Measurements from ENCODE around the gene SH3GL3.

The SH3GL3 gene

DNA sequence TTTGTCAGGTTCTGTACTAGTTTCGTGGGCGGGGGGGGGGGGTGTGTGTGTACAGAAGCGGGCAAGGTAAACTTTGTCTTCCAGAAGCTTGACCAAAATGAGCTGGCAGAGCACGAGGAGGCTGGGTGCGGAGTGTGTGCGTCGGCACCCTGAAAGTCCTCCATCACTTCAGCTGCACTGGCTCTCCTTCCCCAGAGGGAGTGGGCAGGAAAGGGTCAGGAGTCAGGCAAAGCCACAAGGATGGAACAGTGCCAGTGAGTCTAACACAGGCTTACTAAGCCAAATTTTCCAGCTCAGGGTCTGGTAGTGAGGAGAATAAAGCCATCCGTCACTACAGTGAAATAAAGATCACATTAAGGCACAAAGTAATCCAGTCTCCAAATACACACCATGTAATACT lies 11.9 kb upstream of the SH3GL3 start:
- Histone ChIP-seq H3K27ac (ENCODE audit: low read length) (no peak overlapping the region), H3K36me3 (ENCODE audit: control insufficient read depth, insufficient read depth, low read length) (no peaks in the 10 kb centered on the region), H3K27me3 (ENCODE audit: control insufficient read depth, insufficient read depth, low read length) (no peaks in the 10 kb centered on the region), H3K4me1 (ENCODE audit: control insufficient read depth, insufficient read depth, low read length) (no peaks in the 10 kb centered on the region), H3K4me3 (ENCODE audit: low read length) (no peak overlapping the region), H3K9me3 (ENCODE audit: control insufficient read depth, insufficient read depth, low read length) (no peaks in the 10 kb centered on the region)
- WGBS (ENCODE audit: insufficient coverage, insufficient read length), result no CpG with 5 or more reads among the region's 8 CpGs
- no peak for DNase-seq (ENCODE audit: low read depth, low spot score)

DNA sequence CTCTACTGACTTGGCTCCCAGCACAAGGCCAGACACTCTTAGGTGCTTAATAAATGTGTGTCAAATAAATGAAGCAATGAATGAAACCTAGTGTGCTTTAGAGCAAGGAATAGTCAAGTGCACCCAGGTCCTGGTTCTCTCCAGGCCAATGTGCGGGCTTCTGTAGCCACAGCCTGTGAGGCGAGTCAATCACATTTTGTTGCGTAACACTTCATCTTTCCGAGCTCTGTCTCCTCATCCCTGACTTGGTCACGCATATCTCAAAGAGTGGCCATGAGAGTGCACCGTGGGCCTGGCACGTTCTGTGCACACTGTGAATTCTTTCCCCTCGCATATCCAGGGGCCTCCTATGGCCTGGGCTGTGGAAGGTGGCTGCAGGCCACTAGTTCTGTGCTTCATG lies 11.4 kb upstream of the SH3GL3 start:
- H3K4me3 ChIP-seq (ENCODE audit: low read length), result no peak overlapping the region
- H3K4me1 ChIP-seq (ENCODE audit: control insufficient read depth, insufficient read depth, low read length), result no peaks in the 10 kb centered on the region
- no peaks in the 10 kb centered on the region for H3K9me3 ChIP-seq (ENCODE audit: control insufficient read depth, insufficient read depth, low read length)
- no peaks in the 10 kb centered on the region for H3K27me3 ChIP-seq (ENCODE audit: control insufficient read depth, insufficient read depth, low read length)
- H3K36me3 ChIP-seq (ENCODE audit: control insufficient read depth, insufficient read depth, low read length), result no peaks in the 10 kb centered on the region
- no CpG with 5 or more reads among the region's 8 CpGs for WGBS (ENCODE audit: insufficient coverage, insufficient read length)
- DNase-seq (ENCODE audit: low read depth, low spot score), result no peak
- no peak overlapping the region for H3K27ac ChIP-seq (ENCODE audit: low read length)

DNA sequence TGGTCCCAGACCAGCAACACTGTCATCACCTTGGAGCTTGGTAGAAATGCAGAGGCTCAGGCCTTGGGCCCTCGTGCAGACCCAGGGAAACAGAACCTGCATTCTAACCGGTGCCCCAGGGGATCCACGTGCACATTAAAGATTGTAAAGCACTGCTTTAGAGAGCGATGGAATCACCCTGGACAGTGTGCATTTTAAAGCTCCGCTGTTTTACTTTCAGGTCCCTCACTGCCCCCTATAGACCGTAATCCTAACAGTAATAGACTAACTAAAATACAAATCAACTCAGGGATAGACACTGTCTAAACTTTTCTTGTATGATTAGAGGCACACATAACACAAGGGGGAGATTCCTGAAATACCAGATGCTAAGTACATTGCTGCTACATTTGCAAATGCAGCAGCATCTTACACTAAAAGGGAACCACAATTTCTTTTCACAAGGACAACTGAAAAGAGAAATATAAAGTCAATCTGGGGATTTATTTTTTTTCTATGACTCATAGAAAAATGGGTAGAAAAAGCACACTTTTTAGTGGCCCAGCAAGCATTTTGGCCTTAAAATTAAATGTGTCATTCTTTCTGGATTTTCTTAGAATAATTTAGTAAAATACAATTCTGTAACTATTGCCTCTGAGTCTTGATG lies 10.5 kb upstream of the SH3GL3 start:
- H3K9me3 ChIP-seq (ENCODE audit: control insufficient read depth, insufficient read depth, low read length), result no peaks in the 10 kb centered on the region
- no CpG with 5 or more reads among the region's 6 CpGs for WGBS (ENCODE audit: insufficient coverage, insufficient read length)
- DNase-seq (ENCODE audit: low read depth, low spot score), result no peak
- no peak overlapping the region for H3K27ac ChIP-seq (ENCODE audit: low read length)
- no peak overlapping the region for H3K4me3 ChIP-seq (ENCODE audit: low read length)
- no peaks in the 10 kb centered on the region for H3K4me1 ChIP-seq (ENCODE audit: control insufficient read depth, insufficient read depth, low read length)
- H3K27me3 ChIP-seq (ENCODE audit: control insufficient read depth, insufficient read depth, low read length), result no peaks in the 10 kb centered on the region
- H3K36me3 ChIP-seq (ENCODE audit: control insufficient read depth, insufficient read depth, low read length), result no peaks in the 10 kb centered on the region

DNA sequence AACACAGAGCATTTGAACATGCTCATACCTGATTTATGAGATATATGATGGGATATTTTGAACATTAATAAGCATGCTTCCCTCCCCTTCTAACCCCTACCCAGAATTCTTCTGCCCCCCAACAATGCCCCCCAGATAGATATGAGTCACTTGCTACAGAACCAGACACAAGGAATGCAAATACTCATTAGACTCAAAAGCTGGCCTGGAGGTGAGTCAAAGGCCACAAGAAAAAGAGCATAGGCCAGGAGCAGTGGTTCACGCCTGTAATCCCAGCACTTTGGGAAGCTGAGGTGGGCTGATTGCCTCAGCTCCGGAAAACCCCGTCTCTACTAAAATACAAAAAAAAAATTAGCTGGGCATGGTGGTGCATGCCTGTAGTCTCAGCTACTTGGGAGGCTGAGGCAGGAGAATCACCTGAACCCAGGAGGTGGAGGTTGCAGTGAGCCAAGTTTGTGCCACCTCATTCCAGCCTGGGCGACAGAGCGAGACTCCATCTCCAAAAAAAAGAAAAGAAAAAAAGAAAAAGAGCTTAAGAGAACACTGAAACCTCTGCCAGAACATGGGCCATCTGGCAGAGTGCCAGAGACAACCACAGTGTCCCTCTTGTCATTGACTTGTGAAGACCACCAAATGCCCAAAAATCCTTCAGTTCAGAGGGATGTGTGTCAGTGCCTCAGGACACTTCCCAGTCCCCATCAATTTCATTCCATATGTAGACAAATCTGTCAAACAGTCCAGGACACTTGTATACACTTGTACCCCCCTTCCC lies 3.9 kb upstream of the SH3GL3 start:
- Histone ChIP-seq H3K36me3 (ENCODE audit: control insufficient read depth, insufficient read depth, low read length) (no peaks in the 10 kb centered on the region), H3K27me3 (ENCODE audit: control insufficient read depth, insufficient read depth, low read length) (no peaks in the 10 kb centered on the region), H3K27ac (ENCODE audit: low read length) (no peak overlapping the region), H3K9me3 (ENCODE audit: control insufficient read depth, insufficient read depth, low read length) (no peaks in the 10 kb centered on the region), H3K4me1 (ENCODE audit: control insufficient read depth, insufficient read depth, low read length) (no peaks in the 10 kb centered on the region), H3K4me3 (ENCODE audit: low read length) (no peak overlapping the region)
- WGBS (ENCODE audit: insufficient coverage, insufficient read length), result no CpG with 5 or more reads among the region's 5 CpGs
- no peak for DNase-seq (ENCODE audit: low read depth, low spot score)

DNA sequence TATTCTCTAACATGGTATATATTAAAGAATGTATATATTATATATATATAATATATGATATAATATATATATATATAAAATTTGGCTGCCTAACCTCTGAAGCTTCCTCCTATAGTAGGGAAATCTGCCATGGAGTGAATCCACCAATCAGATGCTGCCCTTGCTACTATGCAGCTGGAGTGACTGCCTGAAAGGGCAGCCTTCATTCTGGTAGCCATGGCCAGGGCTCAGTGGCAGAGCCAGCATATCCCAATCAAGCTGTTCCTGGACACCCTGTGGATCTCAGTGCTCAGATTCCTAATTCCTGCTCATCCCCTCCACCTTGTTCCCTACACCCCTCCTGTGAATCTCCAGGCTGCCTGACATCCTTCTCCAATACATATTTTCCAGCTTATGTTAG lies 2.2 kb upstream of the SH3GL3 start:
- DNase-seq (ENCODE audit: low read depth, low spot score), result no peak

DNA sequence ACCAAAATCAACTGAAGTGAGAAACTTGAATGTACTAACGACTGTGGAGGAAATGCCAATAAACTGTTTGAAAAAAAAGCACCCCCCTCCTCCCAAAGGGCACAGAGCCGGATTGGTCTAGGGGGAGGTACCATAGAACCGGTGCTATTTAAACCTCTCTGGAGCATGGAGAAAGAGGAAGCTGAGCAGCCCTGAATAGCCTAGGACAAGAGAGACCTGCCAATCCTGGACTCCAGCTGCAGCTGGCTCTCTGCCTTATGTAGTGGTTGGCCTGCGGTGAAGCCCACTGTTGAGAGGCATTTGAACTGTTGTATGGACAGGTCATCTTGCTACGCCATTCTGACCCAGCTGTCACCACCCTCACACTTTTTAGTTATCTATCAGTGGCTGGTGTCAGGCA lies 1.5 kb upstream of the SH3GL3 start:
- Histone ChIP-seq H3K4me3 (ENCODE audit: low read length) (no peak overlapping the region), H3K4me1 (ENCODE audit: control insufficient read depth, insufficient read depth, low read length) (no peaks in the 10 kb centered on the region), H3K27ac (ENCODE audit: low read length) (no peak overlapping the region), H3K36me3 (ENCODE audit: control insufficient read depth, insufficient read depth, low read length) (no peaks in the 10 kb centered on the region), H3K9me3 (ENCODE audit: control insufficient read depth, insufficient read depth, low read length) (no peaks in the 10 kb centered on the region), H3K27me3 (ENCODE audit: control insufficient read depth, insufficient read depth, low read length) (no peaks in the 10 kb centered on the region)
- WGBS (ENCODE audit: insufficient coverage, insufficient read length), result no CpG with 5 or more reads among the region's 5 CpGs
- no peak for DNase-seq (ENCODE audit: low read depth, low spot score)

More for the DNA sequence above, 2.2 kb upstream of the SH3GL3 start:
- Histone ChIP-seq H3K36me3 (ENCODE audit: control insufficient read depth, insufficient read depth, low read length) (no peaks in the 10 kb centered on the region), H3K27ac (ENCODE audit: low read length) (no peak overlapping the region), H3K4me1 (ENCODE audit: control insufficient read depth, insufficient read depth, low read length) (no peaks in the 10 kb centered on the region), H3K4me3 (ENCODE audit: low read length) (no peak overlapping the region), H3K27me3 (ENCODE audit: control insufficient read depth, insufficient read depth, low read length) (no peaks in the 10 kb centered on the region), H3K9me3 (ENCODE audit: control insufficient read depth, insufficient read depth, low read length) (no peaks in the 10 kb centered on the region)

DNA sequence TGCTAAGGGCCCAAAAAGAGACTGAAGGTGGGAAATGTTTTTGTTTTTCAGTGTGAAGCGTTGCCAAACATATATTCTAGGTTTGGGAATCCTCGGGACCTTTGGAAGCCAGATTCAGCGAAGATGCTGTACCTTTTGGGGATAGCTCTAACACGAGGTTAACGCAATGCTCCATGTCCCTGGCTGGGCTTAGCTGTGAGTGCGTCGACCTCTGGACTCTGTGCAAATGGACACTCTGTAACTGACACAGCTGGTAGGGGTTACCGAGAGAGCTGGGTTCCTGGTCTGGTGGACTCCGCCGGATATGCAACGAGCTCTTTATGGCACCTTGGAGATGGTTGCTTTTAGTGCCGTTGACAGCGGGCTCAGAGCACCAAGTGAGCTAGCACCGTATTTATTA lies 724 bp upstream of the SH3GL3 start:
- H3K36me3 ChIP-seq (ENCODE audit: control insufficient read depth, insufficient read depth, low read length), result no peaks in the 10 kb centered on the region
- H3K9me3 ChIP-seq (ENCODE audit: control insufficient read depth, insufficient read depth, low read length), result no peaks in the 10 kb centered on the region
- DNase-seq (ENCODE audit: low read depth, low spot score), result no peak
- WGBS (ENCODE audit: insufficient coverage, insufficient read length), result no CpG with 5 or more reads among the region's 14 CpGs
- H3K27ac ChIP-seq (ENCODE audit: low read length), result no peak overlapping the region
- no peaks in the 10 kb centered on the region for H3K4me1 ChIP-seq (ENCODE audit: control insufficient read depth, insufficient read depth, low read length)
- no peaks in the 10 kb centered on the region for H3K27me3 ChIP-seq (ENCODE audit: control insufficient read depth, insufficient read depth, low read length)
- no peak overlapping the region for H3K4me3 ChIP-seq (ENCODE audit: low read length)

DNA sequence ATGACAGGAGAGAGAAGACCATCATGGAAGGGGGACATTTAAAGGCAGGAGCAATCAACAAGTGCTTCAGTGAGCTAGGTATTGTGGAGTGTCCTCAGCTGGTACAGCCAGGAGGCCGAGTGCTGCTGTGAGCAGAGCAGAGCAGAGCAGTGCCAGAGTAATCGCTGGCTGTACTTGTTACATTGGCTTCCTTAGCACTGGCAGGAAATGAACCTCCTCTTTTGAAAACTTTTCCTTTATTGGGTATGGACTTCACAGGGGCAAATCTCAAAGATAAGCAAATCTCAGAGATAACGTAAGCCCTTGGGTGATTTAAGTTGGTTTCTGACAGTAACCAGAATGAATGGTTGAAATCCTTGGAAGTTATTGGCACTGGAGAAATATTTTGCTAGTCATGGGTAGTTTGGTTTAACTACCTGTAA lies 2.1 kb downstream of the SH3GL3 start:
- H3K27ac ChIP-seq (ENCODE audit: low read length), result no peak overlapping the region

DNA sequence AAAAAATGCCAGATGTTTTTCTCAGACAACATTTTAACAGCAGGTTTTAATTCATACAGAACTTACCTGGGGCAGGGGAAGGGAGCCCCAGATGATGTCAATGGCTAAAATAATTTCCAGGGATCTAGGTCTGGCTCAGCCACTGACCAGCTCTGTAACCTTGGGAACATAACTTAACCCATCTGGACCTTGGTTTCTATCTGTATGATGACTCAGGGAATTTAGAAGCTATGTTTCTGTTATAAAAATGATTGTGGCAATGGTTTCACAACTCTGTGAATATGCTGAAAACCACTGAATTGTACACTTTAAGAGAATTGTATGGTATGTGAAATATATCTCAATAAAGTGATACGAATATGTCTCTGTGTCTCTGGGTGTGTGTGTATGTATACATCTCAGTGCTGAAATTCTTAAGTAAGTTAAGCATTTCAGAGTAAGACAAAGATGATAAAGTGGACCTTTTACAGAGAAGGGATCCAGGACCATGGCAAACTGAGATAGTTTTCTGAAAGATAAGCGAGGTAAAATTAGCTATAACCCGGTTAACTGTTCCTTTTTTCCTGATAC lies 2.9 kb downstream of the SH3GL3 start:
- Histone ChIP-seq H3K27me3 (ENCODE audit: control insufficient read depth, insufficient read depth, low read length) (no peaks in the 10 kb centered on the region), H3K27ac (ENCODE audit: low read length) (no peak overlapping the region), H3K9me3 (ENCODE audit: control insufficient read depth, insufficient read depth, low read length) (no peaks in the 10 kb centered on the region), H3K36me3 (ENCODE audit: control insufficient read depth, insufficient read depth, low read length) (no peaks in the 10 kb centered on the region), H3K4me1 (ENCODE audit: control insufficient read depth, insufficient read depth, low read length) (no peaks in the 10 kb centered on the region), H3K4me3 (ENCODE audit: low read length) (no peak overlapping the region)
- no peak for DNase-seq (ENCODE audit: low read depth, low spot score)
- WGBS (ENCODE audit: insufficient coverage, insufficient read length), result no CpG with 5 or more reads among the region's 3 CpGs

More for the DNA sequence above, 2.1 kb downstream of the SH3GL3 start:
- H3K4me3 ChIP-seq (ENCODE audit: low read length), result no peak overlapping the region; the same call in 1 of the 2 replicates
- no peaks in the 10 kb centered on the region for H3K36me3 ChIP-seq (ENCODE audit: control insufficient read depth, insufficient read depth, low read length)
- H3K27me3 ChIP-seq (ENCODE audit: control insufficient read depth, insufficient read depth, low read length), result no peaks in the 10 kb centered on the region
- DNase-seq (ENCODE audit: low read depth, low spot score), result no peak
- no CpG with 5 or more reads among the region's 3 CpGs for WGBS (ENCODE audit: insufficient coverage, insufficient read length)
- H3K4me1 ChIP-seq (ENCODE audit: control insufficient read depth, insufficient read depth, low read length), result no peaks in the 10 kb centered on the region
- no peaks in the 10 kb centered on the region for H3K9me3 ChIP-seq (ENCODE audit: control insufficient read depth, insufficient read depth, low read length)

DNA sequence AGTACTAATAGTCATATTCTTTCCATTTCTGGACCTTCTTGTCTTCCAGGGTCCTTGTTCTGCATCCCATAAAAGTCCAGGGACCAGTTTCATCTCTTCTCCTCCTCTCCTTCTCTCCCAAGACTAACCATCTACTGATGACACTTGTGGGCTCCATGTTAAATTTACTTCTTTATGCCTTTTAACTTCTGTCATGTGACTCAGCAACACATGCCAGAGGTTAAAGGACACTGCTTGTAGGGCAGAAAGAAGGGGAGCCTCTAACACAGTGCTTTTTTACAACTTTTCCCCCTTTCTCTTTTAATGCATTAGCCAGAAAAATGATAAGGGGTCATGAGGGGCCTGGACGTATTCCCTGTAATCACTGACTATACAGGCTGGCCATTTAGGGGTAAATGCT lies 10.0 kb downstream of the SH3GL3 start:
- WGBS (ENCODE audit: insufficient coverage, insufficient read length), result no CpG with 5 or more reads among the region's 1 CpG
- Histone ChIP-seq H3K36me3 (ENCODE audit: control insufficient read depth, insufficient read depth, low read length) (no peaks in the 10 kb centered on the region), H3K9me3 (ENCODE audit: control insufficient read depth, insufficient read depth, low read length) (no peaks in the 10 kb centered on the region), H3K4me1 (ENCODE audit: control insufficient read depth, insufficient read depth, low read length) (no peaks in the 10 kb centered on the region), H3K27me3 (ENCODE audit: control insufficient read depth, insufficient read depth, low read length) (no peaks in the 10 kb centered on the region), H3K4me3 (ENCODE audit: low read length) (no peak overlapping the region), H3K27ac (ENCODE audit: low read length) (no peak overlapping the region)
- DNase-seq (ENCODE audit: low read depth, low spot score), result no peak

Measured in iPS DF 6.9 (cell line).